Measurements from ENCODE around the gene DNASE1L1. TPM values are rescaled to one million over a fixed set of nuclear protein-coding genes. Genes with fewer than 3 reads are reported as not detected.

The DNASE1L1 gene
- polyA plus RNA-seq, 1 donor (not counting 4 experiments of a cell fraction or from before 2014, with no cell fraction given) = 17.1 TPM

DNA sequence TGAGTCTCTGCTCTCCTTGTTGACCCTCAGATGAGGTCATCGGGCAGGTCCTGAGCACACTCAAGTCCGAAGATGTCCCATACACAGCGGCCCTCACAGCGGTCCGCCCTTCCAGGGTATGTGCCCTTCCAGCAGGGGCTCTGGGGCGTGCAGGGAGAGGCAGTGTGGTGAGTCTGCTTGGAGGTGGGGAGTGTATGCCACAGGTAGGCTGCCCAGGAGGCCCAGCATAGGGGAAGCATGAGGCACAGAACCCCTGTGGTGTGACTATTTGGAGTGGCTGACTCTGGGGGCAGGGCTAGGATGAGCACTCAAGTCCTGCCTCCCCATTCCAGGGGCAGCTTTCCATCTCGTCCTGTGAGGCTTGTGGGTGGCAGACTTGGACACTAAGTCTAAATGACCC is 24.6 kb upstream of the DNASE1L1 start:
- Histone ChIP-seq H4K20me1 (ENCODE audit: control insufficient read depth, extremely low read depth, insufficient read depth, low read length) (peaks cover 5% of the 10 kb centered on the region), H3K36me3 (ENCODE audit: control insufficient read depth in 2 of 2, extremely low read depth in 1 of 2, insufficient read depth in 2 of 2, low read length in 2 of 2) (peaks cover 5 to 8% of the 10 kb centered on the region in 2 experiments), H3K27ac (ENCODE audit: control insufficient read depth, insufficient read depth, low read length) (no peak overlapping the region), H3K4me1 (ENCODE audit: control insufficient read depth, extremely low read depth, insufficient read depth, low read length) (peaks cover 12% of the 10 kb centered on the region), H3K9me3 (ENCODE audit: control insufficient read depth, low read depth, low read length) (peaks cover 3% of the 10 kb centered on the region), H2AFZ (ENCODE audit: control insufficient read depth, low read length) (no peak overlapping the region), H3K9me1 (ENCODE audit: control insufficient read depth, extremely low read depth, insufficient read depth, low read length) (no peaks in the 10 kb centered on the region), H3K9ac (ENCODE audit: control insufficient read depth, extremely low read depth, insufficient read depth, low read length) (no peak overlapping the region), H3K4me3 (ENCODE audit: control insufficient read depth in 2 of 3, extremely low read depth in 1 of 3, insufficient read depth in 2 of 3, low read depth in 1 of 3, low read length in 3 of 3) (no peak overlapping the region), H3K27me3 (ENCODE audit: control insufficient read depth, extremely low read depth, insufficient read depth, low read length) (no peaks in the 10 kb centered on the region), H3K79me2 (ENCODE audit: control insufficient read depth, insufficient read depth, low read length) (peaks cover 28% of the 10 kb centered on the region), H3K4me2 (ENCODE audit: control insufficient read depth, extremely low read depth, insufficient read depth, low read depth, low read length) (no peak overlapping the region)
- DNase-seq (ENCODE audit: low read depth, low spot score) = no peak
- FAIRE-seq = no peak
- dilution Hi-C loops (cut with MboI; ENCODE audit: extremely low pct_ligation_motif_present, low sequenced_read_pairs) = no loop called here
- TF ChIP-seq, protein P1, sequence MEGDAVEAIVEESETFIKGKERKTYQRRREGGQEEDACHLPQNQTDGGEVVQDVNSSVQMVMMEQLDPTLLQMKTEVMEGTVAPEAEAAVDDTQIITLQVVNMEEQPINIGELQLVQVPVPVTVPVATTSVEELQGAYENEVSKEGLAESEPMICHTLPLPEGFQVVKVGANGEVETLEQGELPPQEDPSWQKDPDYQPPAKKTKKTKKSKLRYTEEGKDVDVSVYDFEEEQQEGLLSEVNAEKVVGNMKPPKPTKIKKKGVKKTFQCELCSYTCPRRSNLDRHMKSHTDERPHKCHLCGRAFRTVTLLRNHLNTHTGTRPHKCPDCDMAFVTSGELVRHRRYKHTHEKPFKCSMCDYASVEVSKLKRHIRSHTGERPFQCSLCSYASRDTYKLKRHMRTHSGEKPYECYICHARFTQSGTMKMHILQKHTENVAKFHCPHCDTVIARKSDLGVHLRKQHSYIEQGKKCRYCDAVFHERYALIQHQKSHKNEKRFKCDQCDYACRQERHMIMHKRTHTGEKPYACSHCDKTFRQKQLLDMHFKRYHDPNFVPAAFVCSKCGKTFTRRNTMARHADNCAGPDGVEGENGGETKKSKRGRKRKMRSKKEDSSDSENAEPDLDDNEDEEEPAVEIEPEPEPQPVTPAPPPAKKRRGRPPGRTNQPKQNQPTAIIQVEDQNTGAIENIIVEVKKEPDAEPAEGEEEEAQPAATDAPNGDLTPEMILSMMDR (optimal IDR thresholded peaks at IDR 0.05 in 1 of 3, IDR thresholded peaks at IDR 0.05 in 1 of 3, conservative IDR thresholded peaks at IDR 0.05 in 1 of 3; ENCODE audit: extremely low read depth in 1 of 3, insufficient read depth in 2 of 3, low read length in 3 of 3) = no peak
- TF ChIP-seq EZH2 (IDR thresholded peaks at IDR 0.05; ENCODE audit: low read length) = no peak

DNA sequence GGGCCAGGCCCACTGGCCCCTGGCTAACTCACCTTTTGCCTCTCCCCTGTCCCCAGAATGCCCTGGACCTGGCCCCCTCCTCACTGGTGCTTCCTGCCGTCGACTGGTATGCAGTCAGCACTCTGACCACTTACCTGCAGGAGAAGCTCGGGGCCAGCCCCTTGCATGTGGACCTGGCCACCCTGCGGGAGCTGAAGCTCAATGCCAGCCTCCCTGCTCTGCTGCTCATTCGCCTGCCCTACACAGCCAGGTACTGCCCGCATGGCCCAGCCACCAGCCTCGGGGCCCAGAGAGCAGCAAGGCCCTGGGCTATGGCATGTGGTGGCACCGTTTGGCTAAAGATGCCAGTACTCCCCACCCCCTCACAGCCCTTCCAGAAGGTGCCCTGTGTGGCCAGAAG is 23.2 kb upstream of the DNASE1L1 start:
- no peak for DNase-seq (ENCODE audit: low read depth, low spot score)
- H4K20me1 ChIP-seq (ENCODE audit: control insufficient read depth, extremely low read depth, insufficient read depth, low read length) = no peaks in the 10 kb centered on the region
- no peaks in the 10 kb centered on the region for H3K27me3 ChIP-seq (ENCODE audit: control insufficient read depth, extremely low read depth, insufficient read depth, low read length)
- H3K27ac ChIP-seq (ENCODE audit: control insufficient read depth, insufficient read depth, low read length) = no peak overlapping the region
- H2AFZ ChIP-seq (ENCODE audit: control insufficient read depth, low read length) = no peak overlapping the region
- no peak overlapping the region for H3K4me3 ChIP-seq (ENCODE audit: control insufficient read depth in 2 of 3, extremely low read depth in 1 of 3, insufficient read depth in 2 of 3, low read depth in 1 of 3, low read length in 3 of 3)
- H3K9me1 ChIP-seq (ENCODE audit: control insufficient read depth, extremely low read depth, insufficient read depth, low read length) = no peaks in the 10 kb centered on the region
- peaks cover 4 to 5% of the 10 kb centered on the region in 2 experiments for H3K36me3 ChIP-seq (ENCODE audit: control insufficient read depth in 2 of 2, extremely low read depth in 1 of 2, insufficient read depth in 2 of 2, low read length in 2 of 2)
- H3K4me1 ChIP-seq (ENCODE audit: control insufficient read depth, extremely low read depth, insufficient read depth, low read length) = peaks cover 6% of the 10 kb centered on the region
- peaks cover 16% of the 10 kb centered on the region for H3K79me2 ChIP-seq (ENCODE audit: control insufficient read depth, insufficient read depth, low read length)
- no peak overlapping the region for H3K4me2 ChIP-seq (ENCODE audit: control insufficient read depth, extremely low read depth, insufficient read depth, low read depth, low read length)
- dilution Hi-C loops (cut with MboI; ENCODE audit: extremely low pct_ligation_motif_present, low sequenced_read_pairs) = no loop called here
- H3K9ac ChIP-seq (ENCODE audit: control insufficient read depth, extremely low read depth, insufficient read depth, low read length) = no peak overlapping the region
- H3K9me3 ChIP-seq (ENCODE audit: control insufficient read depth, low read depth, low read length) = no peaks in the 10 kb centered on the region
- TF ChIP-seq EZH2 (IDR thresholded peaks at IDR 0.05; ENCODE audit: low read length) = no peak
- TF ChIP-seq, protein P1 (optimal IDR thresholded peaks at IDR 0.05 in 1 of 3, IDR thresholded peaks at IDR 0.05 in 1 of 3, conservative IDR thresholded peaks at IDR 0.05 in 1 of 3; ENCODE audit: extremely low read depth in 1 of 3, insufficient read depth in 2 of 3, low read length in 3 of 3) = no peak
- FAIRE-seq = no peak

Measured in keratinocyte (primary cell).